SJCRH30 (cell line): ENCODE results near the gene TMEM183A. TPM values are rescaled to one million over a fixed set of nuclear protein-coding genes. Genes with fewer than 3 reads are reported as not detected.

ENCODE experiments used
- total RNA-seq: library from RNA; depleted of rRNA; stranded (reverse); fragments of >200 nt; shearing (Covaris generic); gene quantifications from 2 replicates; pipeline ENCODE4 v1.2.3, GENCODE V29; 2014; rRNA removed

Gene TMEM183A
- total RNA-seq, 1 experiment from 2014 or later: 121 TPM

Other genes with a start within 250 kb of the TMEM183A start
- 33.7 and 37.0 TPM in 2 replicates for gene KDM5B, start 199.0 kb upstream of the TMEM183A start, total RNA-seq
- gene PCAT6, start 196.4 kb upstream of the TMEM183A start, total RNA-seq: 0.24 TPM in 1 of 2 replicates, not detected in the other
- gene RABIF, start 118.2 kb upstream of the TMEM183A start, total RNA-seq: 10.5 and 11.9 TPM in 2 replicates
- gene KLHL12, start 80.1 kb upstream of the TMEM183A start, total RNA-seq: 33.9 and 36.4 TPM in 2 replicates
- 127 and 133 TPM in 2 replicates for gene ADIPOR1, start 49.1 kb upstream of the TMEM183A start, total RNA-seq
- gene CYB5R1, start 40.1 kb upstream of the TMEM183A start, total RNA-seq: 57.7 and 65.3 TPM in 2 replicates
- 13.9 and 21.5 TPM in 2 replicates for gene PPFIA4, start 19.1 kb downstream of the TMEM183A start, total RNA-seq
- gene MYOG, start 78.6 kb downstream of the TMEM183A start, total RNA-seq: 525 and 538 TPM in 2 replicates
- gene ADORA1, start 120.4 kb downstream of the TMEM183A start, total RNA-seq: 53.8 and 60.9 TPM in 2 replicates
- 1.1 and 1.8 TPM in 2 replicates for gene MYBPH, start 168.5 kb downstream of the TMEM183A start, total RNA-seq
- gene CHI3L1, start 179.3 kb downstream of the TMEM183A start, total RNA-seq: not detected in 2 replicates
- 0.08 and 0.18 TPM in 2 replicates for gene CHIT1, start 222.3 kb downstream of the TMEM183A start, total RNA-seq